Peyer's patch (tissue), 4 donors: ENCODE data around the gene SMCO2. TPM values are rescaled to one million over a fixed set of nuclear protein-coding genes. Genes with fewer than 3 reads are reported as not detected.

Source experiments
- DNase-seq, 3 donors: peaks; one replicate each; pipeline ENCODE4 v3.0.0-alpha.2; 2017 to 2019
- H3K27ac ChIP-seq, 4 donors: fragments of 200-600 bp; sonication (generic); one replicate each; pipeline ENCODE4 v1.5.1; 2016 to 2019
- H3K27me3 ChIP-seq, 2 donors: fragments of 200-600 bp; sonication (generic); one replicate each; pipeline ENCODE4 v1.5.1; 2019
- H3K36me3 ChIP-seq, 3 donors: fragments of 200-600 bp; sonication (generic); one replicate each; pipeline ENCODE4 v1.5.1; 2016 to 2019
- H3K4me1 ChIP-seq, 4 donors: fragments of 200-600 bp; sonication (generic); one replicate each; pipeline ENCODE4 v1.5.1; 2016 to 2019
- H3K4me3 ChIP-seq, 4 donors: fragments of 200-600 bp; sonication (generic); 1 replicate in 3 of 4; 2 replicates in 1 of 4; pipeline ENCODE4 v1.5.1; 2016 to 2019; ENCODE audit warnings: mild to moderate bottlenecking in 1 of 4
- H3K9me3 ChIP-seq, 4 donors: fragments of 200-600 bp; sonication (generic); one replicate each; pipeline ENCODE4 v1.5.1; 2016 to 2019; ENCODE audit warnings: mild to moderate bottlenecking in 1 of 4
- POLR2A ChIP-seq, 2 donors: fragments of 450-650 bp; IDR thresholded peaks; one replicate each; pipeline ENCODE4 v1.5.1; 2017; ENCODE audit warnings: antibody characterized with exemption in 2 of 2, mild to moderate bottlenecking in 2 of 2, moderate library complexity in 2 of 2
- total RNA-seq, 4 donors: library from RNA; depleted of rRNA; stranded (reverse); fragments of >200 nt; gene quantifications; one replicate each; pipeline ENCODE4 v1.1.0, GENCODE V29; 2016
- TF ChIP-seq, protein P1 (sequence below), 6 experiments: fragments of 450-650 bp in 4 of 6; fragments of 200-600 bp in 2 of 6; sonication (generic) in 1 of 6; IDR thresholded peaks; one replicate each; pipeline ENCODE4 v1.5.1; 2017 to 2019; ENCODE audit warnings: antibody characterized with exemption in 6 of 6, mild to moderate bottlenecking in 3 of 6, moderate library complexity in 1 of 6

Gene SMCO2
- not detected for total RNA-seq

- no peak for DNase-seq
- H3K9me3 ChIP-seq = no peaks in the 10 kb centered on the region
- TF ChIP-seq, protein P1, sequence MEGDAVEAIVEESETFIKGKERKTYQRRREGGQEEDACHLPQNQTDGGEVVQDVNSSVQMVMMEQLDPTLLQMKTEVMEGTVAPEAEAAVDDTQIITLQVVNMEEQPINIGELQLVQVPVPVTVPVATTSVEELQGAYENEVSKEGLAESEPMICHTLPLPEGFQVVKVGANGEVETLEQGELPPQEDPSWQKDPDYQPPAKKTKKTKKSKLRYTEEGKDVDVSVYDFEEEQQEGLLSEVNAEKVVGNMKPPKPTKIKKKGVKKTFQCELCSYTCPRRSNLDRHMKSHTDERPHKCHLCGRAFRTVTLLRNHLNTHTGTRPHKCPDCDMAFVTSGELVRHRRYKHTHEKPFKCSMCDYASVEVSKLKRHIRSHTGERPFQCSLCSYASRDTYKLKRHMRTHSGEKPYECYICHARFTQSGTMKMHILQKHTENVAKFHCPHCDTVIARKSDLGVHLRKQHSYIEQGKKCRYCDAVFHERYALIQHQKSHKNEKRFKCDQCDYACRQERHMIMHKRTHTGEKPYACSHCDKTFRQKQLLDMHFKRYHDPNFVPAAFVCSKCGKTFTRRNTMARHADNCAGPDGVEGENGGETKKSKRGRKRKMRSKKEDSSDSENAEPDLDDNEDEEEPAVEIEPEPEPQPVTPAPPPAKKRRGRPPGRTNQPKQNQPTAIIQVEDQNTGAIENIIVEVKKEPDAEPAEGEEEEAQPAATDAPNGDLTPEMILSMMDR (IDR thresholded peaks at IDR 0.05) = no peak
- TF ChIP-seq POLR2A (IDR thresholded peaks at IDR 0.05) = no peak
- no peaks in the 10 kb centered on the region for H3K27me3 ChIP-seq
- no peak within 1 kb of the TSS for H3K4me3 ChIP-seq
- no peaks in the 10 kb centered on the region for H3K4me1 ChIP-seq
- H3K27ac ChIP-seq = no peak within 1 kb of the TSS
- H3K36me3 ChIP-seq = no peaks in the 10 kb centered on the region
Observed at GRCh38 chr12:27446436-27446835, at the start of gene SMCO2. Gene SMCO2, plus strand, starts transcription at chr12:27446736. Its CDS starts 23,896 bp downstream, at chr12:27470632.

- no peaks in the 10 kb centered on the region for H3K27me3 ChIP-seq
- no peaks in the 10 kb centered on the region for H3K36me3 ChIP-seq
- no peaks in the 10 kb centered on the region for H3K4me1 ChIP-seq
- H3K9me3 ChIP-seq = no peaks in the 10 kb centered on the region
- DNase-seq = no peak
- H3K27ac ChIP-seq = no peak overlapping the region
- TF ChIP-seq, protein P1 (IDR thresholded peaks at IDR 0.05) = no peak
- no peak for TF ChIP-seq POLR2A (IDR thresholded peaks at IDR 0.05)
- no peak overlapping the region for H3K4me3 ChIP-seq
Observed at GRCh38 chr12:27398466-27398865, 48.1 kb upstream of the SMCO2 start.

DNA sequence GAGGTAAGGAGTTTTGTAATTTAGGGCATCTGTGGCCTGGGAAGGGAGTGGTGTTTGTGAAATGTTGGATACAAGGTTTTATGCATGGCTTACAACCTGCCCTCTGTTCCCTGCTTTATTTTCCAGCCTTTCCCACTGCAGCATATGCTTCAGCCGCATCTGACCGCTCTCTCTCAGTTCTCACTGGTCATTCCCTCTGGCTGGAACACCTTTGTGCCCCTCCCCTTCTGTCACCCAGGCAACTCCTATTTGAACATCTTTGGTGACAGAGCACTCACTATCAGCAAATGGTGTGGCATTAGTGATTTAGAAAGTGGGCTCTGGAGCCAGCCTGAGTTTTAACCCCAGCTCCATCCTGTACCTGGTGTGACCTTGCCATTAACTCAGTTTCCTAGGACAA, 47.5 kb upstream of the SMCO2 start:
- DNase-seq = no peak
- H3K27ac ChIP-seq = no peak overlapping the region
- no peak overlapping the region for H3K4me3 ChIP-seq
- no peaks in the 10 kb centered on the region for H3K27me3 ChIP-seq
- H3K9me3 ChIP-seq = no peaks in the 10 kb centered on the region
- no peaks in the 10 kb centered on the region for H3K36me3 ChIP-seq
- TF ChIP-seq, protein P1 (IDR thresholded peaks at IDR 0.05) = no peak
- TF ChIP-seq POLR2A (IDR thresholded peaks at IDR 0.05) = no peak
- H3K4me1 ChIP-seq = no peaks in the 10 kb centered on the region

GRCh38 chr12:27400856-27401354, 45.6 kb upstream of the SMCO2 start:
- no peak overlapping the region for H3K27ac ChIP-seq
- no peak overlapping the region for H3K4me3 ChIP-seq
- no peak for TF ChIP-seq POLR2A (IDR thresholded peaks at IDR 0.05)
- TF ChIP-seq, protein P1 (IDR thresholded peaks at IDR 0.05) = no peak
- no peaks in the 10 kb centered on the region for H3K27me3 ChIP-seq
- H3K9me3 ChIP-seq = no peaks in the 10 kb centered on the region
- no peaks in the 10 kb centered on the region for H3K4me1 ChIP-seq
- no peak for DNase-seq
- H3K36me3 ChIP-seq = no peaks in the 10 kb centered on the region

DNA sequence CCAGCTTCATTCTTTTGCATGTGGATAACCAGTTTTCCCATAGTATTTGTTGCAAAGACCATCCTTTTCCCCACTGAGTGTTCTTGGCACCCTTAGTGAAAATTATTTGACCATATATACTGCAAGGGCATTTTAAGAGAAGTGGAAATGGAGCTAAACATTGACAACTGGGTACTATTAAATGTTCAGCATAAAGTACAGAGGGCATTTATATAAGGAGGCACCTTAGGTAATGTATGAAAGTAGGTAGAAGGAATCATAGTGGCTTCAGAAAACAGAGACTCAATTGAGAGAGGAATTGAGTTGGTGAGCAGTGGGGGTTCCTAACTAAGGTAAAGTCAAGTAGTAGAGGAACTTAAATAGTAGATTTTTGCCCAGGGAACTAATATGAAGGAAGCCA, 34.5 kb upstream of the SMCO2 start:
- Histone ChIP-seq H3K27ac (peak overlapping the region in 1 of 4 donors; percentile 31), H3K4me1 (no peaks in the 10 kb centered on the region), H3K36me3 (no peaks in the 10 kb centered on the region), H3K4me3 (no peak overlapping the region), H3K27me3 (no peaks in the 10 kb centered on the region), H3K9me3 (no peaks in the 10 kb centered on the region)
- no peak for TF ChIP-seq POLR2A (IDR thresholded peaks at IDR 0.05)
- TF ChIP-seq, protein P1 (IDR thresholded peaks at IDR 0.05) = no peak
- no peak for DNase-seq

DNA sequence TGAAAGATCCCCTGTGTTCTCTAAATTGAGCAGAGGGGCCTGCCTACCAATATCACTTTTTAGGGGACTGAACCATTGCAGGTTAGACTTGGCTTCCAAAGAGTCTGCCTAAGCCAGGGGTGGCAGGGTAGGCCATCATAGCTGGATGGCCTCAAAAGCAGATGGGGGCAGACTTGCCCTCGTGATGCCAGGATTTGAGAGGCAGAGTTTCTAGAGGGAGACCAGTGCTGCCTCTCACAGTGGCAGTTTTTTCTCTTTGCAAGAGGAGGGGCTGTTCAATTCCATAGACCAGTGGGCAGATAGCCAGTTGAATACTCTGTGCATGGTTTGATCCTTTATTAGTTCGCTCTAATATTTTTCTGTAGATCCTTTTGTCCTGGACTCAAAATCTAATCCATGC, 23.8 kb upstream of the SMCO2 start:
- H3K36me3 ChIP-seq = no peaks in the 10 kb centered on the region
- H3K27ac ChIP-seq = no peak overlapping the region
- H3K27me3 ChIP-seq = no peaks in the 10 kb centered on the region
- H3K9me3 ChIP-seq = no peaks in the 10 kb centered on the region
- H3K4me3 ChIP-seq = no peak overlapping the region
- DNase-seq = no peak
- no peaks in the 10 kb centered on the region for H3K4me1 ChIP-seq
- no peak for TF ChIP-seq POLR2A (IDR thresholded peaks at IDR 0.05)
- TF ChIP-seq, protein P1 (IDR thresholded peaks at IDR 0.05) = no peak
